HCT116 (cell line): ENCODE data around the gene ZSWIM4. TPM values are rescaled to one million over a fixed set of nuclear protein-coding genes. Genes with fewer than 3 reads are reported as not detected.

Source experiments
- ATAC-seq: fragments of 200-7000 bp; cut with Tn5 transposase; 2 replicates; pipeline ENCODE4 v1.9.1; 2020; ENCODE audit warnings: mild to moderate bottlenecking, moderate library complexity
- BruUV-seq: library from RNA; stranded (reverse); fragments of 400-500 nt; replicated peaks from 2 replicates; lab custom pipeline; 2021; lab: Mats Ljungman, UMichigan
- CTCF ChIA-PET: fragments of 300-600 bp; sonication (Branson Sonifier 250); formaldehyde crosslinking; loops from one replicate; lab custom pipeline; 2021; ENCODE audit warnings: antibody characterized with exemption; lab: Charles Lee
- POLR2A ChIA-PET: fragments of 300-600, 350-600 bp; sonication (Branson Sonifier 250); formaldehyde crosslinking; loops from one replicate; lab custom pipeline; 2021; ENCODE audit warnings: antibody characterized with exemption; lab: Charles Lee
- RAD21 ChIA-PET, 2 experiments: fragments of 300-600 bp; sonication (Branson Sonifier 250); formaldehyde crosslinking; loops; one replicate each; lab custom pipeline; 2023; ENCODE audit warnings: low total read pairs in 2 of 2; ENCODE audit not compliant: uncharacterized antibody in 2 of 2, unreplicated experiment in 2 of 2, low non-redundant PET in 1 of 2; lab: Charles Lee
- DNase-seq: peaks from one replicate; pipeline ENCODE4 v3.0.0-alpha.2; 2010; ENCODE audit warnings: low read depth, low spot score
- H2AFZ ChIP-seq: fragments of 200-600 bp; shearing (Covaris generic), sonication (generic); 2 replicates; pipeline ENCODE4 v1.6.1; 2017; ENCODE audit warnings: low read depth, mixed run types, mixed read lengths, antibody characterized with exemption, low read length; ENCODE audit not compliant: poor library complexity, severe bottlenecking
- H3K27ac ChIP-seq: 2 replicates; pipeline ENCODE4 v1.5.1; 2012; ENCODE audit warnings: low read depth, low read length
- H3K27me3 ChIP-seq: fragments of 200-600 bp; sonication (generic); 2 replicates; pipeline ENCODE4 v1.6.1; 2016; ENCODE audit warnings: mixed run types, low read length, mixed read lengths; ENCODE audit not compliant: insufficient read depth
- H3K36me3 ChIP-seq, 2 experiments: fragments of 200-500 bp in 1 of 2; fragments of 200-600 bp in 1 of 2; sonication (Bioruptor generic) in 1 of 2; sonication (generic) in 1 of 2; 2 replicates each; pipeline versions ENCODE4 v1.5.1 to v1.6.1; 2014 to 2016; ENCODE audit warnings: low read length in 2 of 2, inconsistent platforms in 1 of 2, mixed read lengths in 1 of 2, mixed run types in 1 of 2; ENCODE audit not compliant: insufficient read depth in 2 of 2, control insufficient read depth in 1 of 2
- H3K4me1 ChIP-seq, 2 experiments: fragments of 200-600 bp in 1 of 2; sonication (generic) in 1 of 2; 2 replicates each; pipeline versions ENCODE4 v1.5.1 to v1.6.1; 2012 to 2017; ENCODE audit warnings: low read length in 2 of 2, inconsistent platforms in 1 of 2, mild to moderate bottlenecking in 1 of 2, mixed read lengths in 1 of 2, mixed run types in 1 of 2, moderate library complexity in 1 of 2; ENCODE audit not compliant: insufficient read depth in 2 of 2, control insufficient read depth in 1 of 2
- H3K4me2 ChIP-seq: fragments of 200-600 bp; sonication (generic); 2 replicates; pipeline ENCODE4 v1.6.1; 2017; ENCODE audit warnings: mixed run types, low read length, mixed read lengths
- H3K4me3 ChIP-seq, 2 experiments: fragments of 200-600 bp in 1 of 2; sonication (generic) in 1 of 2; replicated peaks in 1 of 2; 2 replicates each; pipeline ENCODE4 v1.5.1; 2011 to 2016; ENCODE audit warnings: low read length in 2 of 2, control low read depth in 1 of 2, low read depth in 1 of 2, mild to moderate bottlenecking in 1 of 2, mixed read lengths in 1 of 2, mixed run types in 1 of 2
- H3K79me2 ChIP-seq: fragments of 200-600 bp; sonication (generic); 2 replicates; pipeline ENCODE4 v1.6.1; 2017; ENCODE audit warnings: mild to moderate bottlenecking, mixed run types, low read length, moderate library complexity, mixed read lengths; ENCODE audit not compliant: insufficient read depth
- H3K9ac ChIP-seq: fragments of 200-600 bp; sonication (generic); 2 replicates; pipeline ENCODE4 v1.6.1; 2016; ENCODE audit warnings: low read length, mixed read lengths
- H3K9me2 ChIP-seq: fragments of 200-600 bp; sonication (generic), shearing (Covaris generic); 2 replicates; pipeline ENCODE4 v1.6.1; 2017; ENCODE audit warnings: mixed run types, mild to moderate bottlenecking, moderate library complexity; ENCODE audit not compliant: insufficient read depth
- H3K9me3 ChIP-seq, 2 experiments: fragments of 200-500 bp in 1 of 2; fragments of 200-600 bp in 1 of 2; sonication (Bioruptor generic) in 1 of 2; sonication (generic) in 1 of 2; 2 replicates each; pipeline ENCODE4 v1.6.1; 2014 to 2017; ENCODE audit warnings: low read length in 2 of 2, mixed read lengths in 2 of 2, inconsistent platforms in 1 of 2, low read depth in 1 of 2, mild to moderate bottlenecking in 1 of 2, mixed run types in 1 of 2, moderate library complexity in 1 of 2; ENCODE audit not compliant: control insufficient read depth in 1 of 2, insufficient read depth in 1 of 2
- H4K20me1 ChIP-seq: fragments of 200-600 bp; sonication (generic), shearing (Covaris generic); 2 replicates; pipeline ENCODE4 v1.6.1; 2017; ENCODE audit warnings: mixed run types, mild to moderate bottlenecking, moderate library complexity; ENCODE audit not compliant: insufficient read depth
- CEBPB ChIP-seq: IDR thresholded peaks from 2 replicates; pipeline ENCODE4 v1.6.1; 2012; ENCODE audit warnings: low read depth
- ELF1 ChIP-seq: IDR thresholded peaks from 2 replicates; pipeline ENCODE4 v1.6.1; 2012; ENCODE audit warnings: low read depth, borderline replicate concordance
- POLR2AphosphoS5 ChIP-seq: IDR thresholded peaks from 2 replicates; pipeline ENCODE4 v1.6.1; 2011; ENCODE audit warnings: mild to moderate bottlenecking, low read depth, low read length, moderate library complexity
- SIN3A ChIP-seq: IDR thresholded peaks from 2 replicates; pipeline ENCODE4 v1.6.1; 2012; ENCODE audit warnings: low read depth
- ZFX ChIP-seq: fragments of 450-650 bp; IDR thresholded peaks from 2 replicates; pipeline ENCODE4 v1.6.1; 2017
- intact Hi-C: fragments of 100-400 bp; cut with micrococcal nuclease; formaldehyde crosslinking; loops from 2 replicates; pipeline ENCODE4 v1.10.0; 2022
- total RNA-seq: library from RNA; stranded (reverse); gene quantifications from one replicate; pipeline ENCODE4 v1.2.1, GENCODE V29; 2021; ENCODE audit not compliant: unreplicated experiment

Gene ZSWIM4
- total RNA-seq, 1 experiment from 2014 or later, result 9.8 TPM

GRCh38 chr19:13764101-13764807, 31.0 kb upstream of the ZSWIM4 start, which contains the start of gene MRI1:
Gene MRI1, plus strand, starts transcription at chr19:13764522. Its CDS starts 67 bp downstream, at chr19:13764589.
- ChIA-PET CTCF (interaction anchor here (1.6 kb wide), 1 partner anchor 16 kb away, joined by 6 read pairs; a partner anchor contains a TSS), POLR2A (interaction anchor here (0.6 to 1.0 kb wide), 2 partner anchors 10 to 46 kb away, joined by 3 to 4 read pairs; partner anchors contain the start of gene C19orf53), RAD21 (no interaction called here)
- Histone ChIP-seq H2AFZ (no peak within 1 kb of the TSS), H3K9me3 (no peaks in the 10 kb centered on the region), H3K9ac (peak within 1 kb of the TSS; percentile 82), H3K9me2 (no peaks in the 10 kb centered on the region), H3K4me3 (peak within 1 kb of the TSS; percentile 58 to 63), H3K79me2 (no peaks in the 10 kb centered on the region), H3K4me2 (peak within 1 kb of the TSS; percentile 78), H3K4me1 (peaks cover 0 to 6% of the 10 kb centered on the region in 2 experiments; a peak in 2 of 4 replicates), H4K20me1 (no peaks in the 10 kb centered on the region), H3K27ac (peak within 1 kb of the TSS; percentile 70), H3K27me3 (no peaks in the 10 kb centered on the region), H3K36me3 (no peaks in the 10 kb centered on the region; a peak in 3 of 4 replicates)
- intact Hi-C loops, result no loop called here
- ATAC-seq, result peak; percentile 77
- no peak for DNase-seq
- TF ChIP-seq ZFX (no peak), SIN3A (0 out of 2 replicates have a peak, but pooled peaks have one; percentile 35), CEBPB (no peak), POLR2AphosphoS5 (peak; percentile 60)
- BruUV-seq, result TSS peak; percentile 97

- no peaks in the 10 kb centered on the region for H3K27me3 ChIP-seq
- peak overlapping the region; percentile 82 for H3K9ac ChIP-seq
- peak overlapping the region; percentile 30 for H3K27ac ChIP-seq
- H3K4me3 ChIP-seq, result peak overlapping the region; percentile 58 to 63
- ATAC-seq (peak; percentile 45), DNase-seq (no peak)
- H3K9me3 ChIP-seq, result no peaks in the 10 kb centered on the region
- 0 out of 2 replicates have a peak, but pooled peaks have one; percentile 11 for TF ChIP-seq ZFX
- no peak for TF ChIP-seq ELF1
- H3K4me2 ChIP-seq, result peak overlapping the region; percentile 72
- no TSS peak for BruUV-seq
- RAD21 ChIA-PET, result no interaction called here
- no peaks in the 10 kb centered on the region for H3K79me2 ChIP-seq
- no peaks in the 10 kb centered on the region for H3K9me2 ChIP-seq
- no peaks in the 10 kb centered on the region for H4K20me1 ChIP-seq
- peaks cover under 1 to 8% of the 10 kb centered on the region in 2 experiments; a peak in 2 of 4 replicates for H3K4me1 ChIP-seq
- CTCF ChIA-PET, result interaction anchor here (1.6 kb wide), 1 partner anchor 17 kb away, joined by 6 read pairs; a partner anchor contains a TSS
- no peak overlapping the region for H2AFZ ChIP-seq
- no peaks in the 10 kb centered on the region; a peak in 2 of 4 replicates for H3K36me3 ChIP-seq
- intact Hi-C loops, result no loop called here
- POLR2A ChIA-PET, result interaction anchor here (0.6 to 1.0 kb wide), 2 partner anchors 9 to 45 kb away, joined by 3 to 4 read pairs; partner anchors contain the start of gene C19orf53
These were observed 30.3 kb upstream of the ZSWIM4 start for GRCh38 chr19:13764821-13765394.
